ENCODE results near the gene SIRT3.

SIRT3 gene

DNA sequence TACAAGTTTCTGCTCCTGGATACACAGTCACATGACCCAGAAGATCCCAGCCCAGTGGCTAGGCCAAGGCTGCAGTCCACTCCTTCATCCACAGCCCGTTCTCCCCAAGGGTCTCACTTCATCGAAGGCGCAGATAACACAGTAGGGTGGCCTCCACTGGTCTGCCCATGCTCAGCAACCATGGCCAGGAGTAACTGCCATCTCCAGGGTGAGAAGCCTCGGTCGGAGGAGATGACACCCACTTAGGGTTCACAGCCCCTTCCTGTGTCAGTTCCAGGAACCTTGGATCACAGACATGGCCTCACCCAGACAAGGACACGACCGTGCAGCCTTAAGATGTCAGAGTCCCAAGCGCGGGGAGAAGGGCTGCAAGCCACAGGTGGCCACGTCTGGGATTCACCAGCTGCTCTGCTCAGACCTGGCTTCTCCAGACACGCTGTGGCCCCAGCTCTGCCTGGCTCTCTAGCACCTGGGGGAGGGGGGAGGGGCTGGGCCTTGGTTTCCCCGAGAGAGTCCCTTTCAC is 31.5 kb downstream of the SIRT3 start:
- H3K9me3 ChIP-seq (ENCODE audit: insufficient read depth, low read length): no peaks in the 10 kb centered on the region
- H3K27me3 ChIP-seq (ENCODE audit: low read length): no peaks in the 10 kb centered on the region
- no peak overlapping the region for H2AFZ ChIP-seq (ENCODE audit: low read depth, low read length, severe bottlenecking)
- H3K9me2 ChIP-seq (replicated peaks; ENCODE audit: insufficient read depth, low read length): no peaks in the 10 kb centered on the region
- H3F3A ChIP-seq (ENCODE audit: insufficient read depth): peaks cover 9% of the 10 kb centered on the region
- H3K27ac ChIP-seq (ENCODE audit: low read depth, low read length): no peak overlapping the region
- H3K4me3 ChIP-seq (ENCODE audit: insufficient read depth, low read length, poor library complexity, severe bottlenecking): no peak overlapping the region
- no peaks in the 10 kb centered on the region for H4K20me1 ChIP-seq (ENCODE audit: low read depth, low read length)
- no peak overlapping the region for H3K9ac ChIP-seq (ENCODE audit: low read length)
- no peak for TF ChIP-seq EZH2phosphoT487 (conservative IDR thresholded peaks at IDR 0.05; ENCODE audit: low read length)
- TF ChIP-seq, protein P1, sequence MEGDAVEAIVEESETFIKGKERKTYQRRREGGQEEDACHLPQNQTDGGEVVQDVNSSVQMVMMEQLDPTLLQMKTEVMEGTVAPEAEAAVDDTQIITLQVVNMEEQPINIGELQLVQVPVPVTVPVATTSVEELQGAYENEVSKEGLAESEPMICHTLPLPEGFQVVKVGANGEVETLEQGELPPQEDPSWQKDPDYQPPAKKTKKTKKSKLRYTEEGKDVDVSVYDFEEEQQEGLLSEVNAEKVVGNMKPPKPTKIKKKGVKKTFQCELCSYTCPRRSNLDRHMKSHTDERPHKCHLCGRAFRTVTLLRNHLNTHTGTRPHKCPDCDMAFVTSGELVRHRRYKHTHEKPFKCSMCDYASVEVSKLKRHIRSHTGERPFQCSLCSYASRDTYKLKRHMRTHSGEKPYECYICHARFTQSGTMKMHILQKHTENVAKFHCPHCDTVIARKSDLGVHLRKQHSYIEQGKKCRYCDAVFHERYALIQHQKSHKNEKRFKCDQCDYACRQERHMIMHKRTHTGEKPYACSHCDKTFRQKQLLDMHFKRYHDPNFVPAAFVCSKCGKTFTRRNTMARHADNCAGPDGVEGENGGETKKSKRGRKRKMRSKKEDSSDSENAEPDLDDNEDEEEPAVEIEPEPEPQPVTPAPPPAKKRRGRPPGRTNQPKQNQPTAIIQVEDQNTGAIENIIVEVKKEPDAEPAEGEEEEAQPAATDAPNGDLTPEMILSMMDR (IDR thresholded peaks at IDR 0.05; ENCODE audit: insufficient read depth, low read length, poor library complexity, severe bottlenecking): no peak
- H3K36me3 ChIP-seq (ENCODE audit: low read length): no peaks in the 10 kb centered on the region
- peaks cover 20% of the 10 kb centered on the region for H3K79me2 ChIP-seq (ENCODE audit: insufficient read depth, low read length)
- H3K4me2 ChIP-seq (ENCODE audit: low read depth, low read length, poor library complexity, severe bottlenecking): no peak overlapping the region

DNA sequence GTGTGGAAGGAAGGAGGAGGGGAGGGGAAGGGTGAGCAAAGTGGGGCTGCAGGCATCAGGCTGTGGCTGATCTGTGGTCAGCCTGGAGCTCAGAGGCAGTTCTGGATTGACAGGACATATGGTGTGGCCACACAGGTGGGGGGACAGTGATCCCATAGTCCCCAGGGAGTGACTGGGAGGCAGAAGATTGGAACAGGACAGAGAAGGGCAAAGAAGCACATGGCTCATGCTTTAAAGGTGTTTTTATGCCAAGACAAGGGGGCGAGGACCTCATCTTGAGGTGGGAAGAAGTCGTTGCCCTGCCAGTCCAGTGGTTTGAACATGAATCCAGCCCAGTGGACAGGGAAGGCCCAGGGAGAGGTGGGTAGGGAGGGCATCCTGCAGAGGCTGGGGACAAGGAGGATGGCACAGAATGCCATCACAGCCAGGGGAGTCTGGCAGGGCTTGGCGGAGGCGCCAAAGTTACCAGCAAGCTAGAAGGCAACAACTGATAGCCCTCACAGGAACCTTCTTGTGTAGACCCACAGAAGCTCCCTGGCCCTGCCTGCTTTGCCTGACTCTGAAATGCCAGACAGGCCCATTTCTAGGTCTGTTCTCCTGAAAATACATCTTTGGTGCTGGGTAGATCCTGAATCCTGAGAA is 32.1 kb downstream of the SIRT3 start:
- Histone ChIP-seq H3K9me2 (replicated peaks; ENCODE audit: insufficient read depth, low read length) (no peaks in the 10 kb centered on the region), H4K20me1 (ENCODE audit: low read depth, low read length) (no peaks in the 10 kb centered on the region), H3K79me2 (ENCODE audit: insufficient read depth, low read length) (peaks cover 15% of the 10 kb centered on the region), H3K9ac (ENCODE audit: low read length) (no peak overlapping the region), H3K4me3 (ENCODE audit: insufficient read depth, low read length, poor library complexity, severe bottlenecking) (no peak overlapping the region), H2AFZ (ENCODE audit: low read depth, low read length, severe bottlenecking) (no peak overlapping the region), H3K4me2 (ENCODE audit: low read depth, low read length, poor library complexity, severe bottlenecking) (no peak overlapping the region), H3K27me3 (ENCODE audit: low read length) (no peaks in the 10 kb centered on the region), H3K36me3 (ENCODE audit: low read length) (no peaks in the 10 kb centered on the region), H3K9me3 (ENCODE audit: insufficient read depth, low read length) (no peaks in the 10 kb centered on the region), H3K27ac (ENCODE audit: low read depth, low read length) (no peak overlapping the region), H3F3A (ENCODE audit: insufficient read depth) (peaks cover 9% of the 10 kb centered on the region)
- TF ChIP-seq, protein P1 (IDR thresholded peaks at IDR 0.05; ENCODE audit: insufficient read depth, low read length, poor library complexity, severe bottlenecking): no peak
- no peak for TF ChIP-seq EZH2phosphoT487 (conservative IDR thresholded peaks at IDR 0.05; ENCODE audit: low read length)

DNA sequence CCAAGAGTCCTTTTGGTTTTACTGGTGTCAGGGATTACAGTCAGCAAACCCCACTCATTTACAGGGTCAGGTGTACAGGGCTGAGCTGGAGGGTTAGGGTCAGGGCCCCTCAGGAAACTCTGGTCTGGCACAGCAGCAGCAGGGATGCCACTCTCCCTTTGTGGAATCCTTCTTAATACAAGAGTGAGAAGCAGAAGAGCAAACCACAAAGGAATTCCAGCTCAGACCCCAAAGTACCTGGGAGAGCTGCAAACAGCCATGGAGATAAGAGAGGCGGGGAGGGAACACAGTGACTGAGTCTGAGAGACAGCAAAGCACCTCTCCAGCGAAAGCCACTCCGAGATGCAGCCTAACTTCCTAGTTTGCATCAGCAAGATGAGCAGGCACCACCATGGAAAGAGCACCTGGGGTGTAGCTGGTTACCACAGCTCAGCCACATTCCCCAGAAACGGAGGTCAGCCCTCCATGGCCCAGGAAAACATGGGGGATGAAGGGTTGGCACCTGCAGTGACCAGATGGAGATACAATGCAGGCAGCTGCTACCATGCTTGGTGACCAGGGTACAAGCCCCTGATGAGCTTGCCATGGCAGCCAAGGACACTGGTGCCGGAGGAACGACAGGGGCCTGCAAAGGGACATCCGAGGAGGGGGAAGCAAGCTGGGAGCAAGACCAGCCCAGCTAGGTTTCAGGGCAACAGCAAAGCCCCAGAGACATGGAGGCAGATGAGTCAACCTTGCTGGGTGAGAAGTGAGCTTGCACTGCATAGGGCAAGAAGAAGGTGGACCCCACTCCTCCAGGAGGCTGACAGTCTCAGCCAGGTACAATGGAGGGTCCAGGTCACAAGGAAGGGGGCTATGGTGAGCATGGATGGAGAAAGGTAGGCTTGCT is 32.8 kb downstream of the SIRT3 start:
- H3K4me3 ChIP-seq (ENCODE audit: insufficient read depth, low read length, poor library complexity, severe bottlenecking): no peak overlapping the region
- no peaks in the 10 kb centered on the region for H3K36me3 ChIP-seq (ENCODE audit: low read length)
- H2AFZ ChIP-seq (ENCODE audit: low read depth, low read length, severe bottlenecking): no peak overlapping the region
- H3K4me2 ChIP-seq (ENCODE audit: low read depth, low read length, poor library complexity, severe bottlenecking): no peak overlapping the region
- H3K9me2 ChIP-seq (replicated peaks; ENCODE audit: insufficient read depth, low read length): no peaks in the 10 kb centered on the region
- H3K9ac ChIP-seq (ENCODE audit: low read length): no peak overlapping the region
- TF ChIP-seq, protein P1 (IDR thresholded peaks at IDR 0.05; ENCODE audit: insufficient read depth, low read length, poor library complexity, severe bottlenecking): no peak
- TF ChIP-seq EZH2phosphoT487 (conservative IDR thresholded peaks at IDR 0.05; ENCODE audit: low read length): no peak
- peaks cover 9% of the 10 kb centered on the region for H3F3A ChIP-seq (ENCODE audit: insufficient read depth)
- H3K9me3 ChIP-seq (ENCODE audit: insufficient read depth, low read length): no peaks in the 10 kb centered on the region
- peaks cover 11% of the 10 kb centered on the region for H3K79me2 ChIP-seq (ENCODE audit: insufficient read depth, low read length)
- no peaks in the 10 kb centered on the region for H3K27me3 ChIP-seq (ENCODE audit: low read length)
- H4K20me1 ChIP-seq (ENCODE audit: low read depth, low read length): no peaks in the 10 kb centered on the region
- H3K27ac ChIP-seq (ENCODE audit: low read depth, low read length): no peak overlapping the region

Measured in SU-DHL-6 (cell line).